Peyer's patch (tissue), 4 donors: ENCODE results near the gene ECPAS.

Experiments used
- POLR2A ChIP-seq, 2 donors: fragments of 450-650 bp; IDR thresholded peaks; one replicate each; pipeline ENCODE4 v1.5.1; 2017; ENCODE audit warnings: antibody characterized with exemption in 2 of 2, mild to moderate bottlenecking in 2 of 2, moderate library complexity in 2 of 2
- TF ChIP-seq, protein P1 (sequence below), 6 experiments: fragments of 450-650 bp in 4 of 6; fragments of 200-600 bp in 2 of 6; sonication (generic) in 1 of 6; IDR thresholded peaks; one replicate each; pipeline ENCODE4 v1.5.1; 2017 to 2019; ENCODE audit warnings: antibody characterized with exemption in 6 of 6, mild to moderate bottlenecking in 3 of 6, moderate library complexity in 1 of 6

DNA sequence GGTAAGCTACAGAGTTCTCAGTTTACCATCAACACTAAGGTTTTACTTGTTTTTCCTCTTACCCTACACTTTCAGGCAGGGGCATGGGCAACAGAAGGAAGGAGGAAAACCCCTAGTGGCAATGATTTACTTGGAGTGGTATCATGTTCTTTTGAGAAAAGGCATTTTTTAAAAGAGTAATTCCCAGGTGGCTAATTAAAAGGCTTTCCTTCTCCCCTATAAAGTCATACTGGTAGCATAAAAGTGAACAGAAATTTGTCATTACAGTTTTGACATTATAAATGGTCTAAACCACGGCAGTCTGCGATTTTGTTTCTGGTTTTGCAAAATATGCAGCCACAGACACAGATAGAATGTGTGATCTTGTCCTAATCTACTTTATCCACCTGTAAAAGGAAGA, 123.3 kb downstream of the ECPAS start:
- TF ChIP-seq POLR2A (IDR thresholded peaks at IDR 0.05) = no peak
- TF ChIP-seq, protein P1, sequence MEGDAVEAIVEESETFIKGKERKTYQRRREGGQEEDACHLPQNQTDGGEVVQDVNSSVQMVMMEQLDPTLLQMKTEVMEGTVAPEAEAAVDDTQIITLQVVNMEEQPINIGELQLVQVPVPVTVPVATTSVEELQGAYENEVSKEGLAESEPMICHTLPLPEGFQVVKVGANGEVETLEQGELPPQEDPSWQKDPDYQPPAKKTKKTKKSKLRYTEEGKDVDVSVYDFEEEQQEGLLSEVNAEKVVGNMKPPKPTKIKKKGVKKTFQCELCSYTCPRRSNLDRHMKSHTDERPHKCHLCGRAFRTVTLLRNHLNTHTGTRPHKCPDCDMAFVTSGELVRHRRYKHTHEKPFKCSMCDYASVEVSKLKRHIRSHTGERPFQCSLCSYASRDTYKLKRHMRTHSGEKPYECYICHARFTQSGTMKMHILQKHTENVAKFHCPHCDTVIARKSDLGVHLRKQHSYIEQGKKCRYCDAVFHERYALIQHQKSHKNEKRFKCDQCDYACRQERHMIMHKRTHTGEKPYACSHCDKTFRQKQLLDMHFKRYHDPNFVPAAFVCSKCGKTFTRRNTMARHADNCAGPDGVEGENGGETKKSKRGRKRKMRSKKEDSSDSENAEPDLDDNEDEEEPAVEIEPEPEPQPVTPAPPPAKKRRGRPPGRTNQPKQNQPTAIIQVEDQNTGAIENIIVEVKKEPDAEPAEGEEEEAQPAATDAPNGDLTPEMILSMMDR (IDR thresholded peaks at IDR 0.05) = no peak
